Measurements from ENCODE around the gene MTF1. TPM values are rescaled to one million over a fixed set of nuclear protein-coding genes. Genes with fewer than 3 reads are reported as not detected.

The MTF1 gene
- total RNA-seq, 2 experiments from 2014 or later: 28.1 to 31.2 TPM

DNA sequence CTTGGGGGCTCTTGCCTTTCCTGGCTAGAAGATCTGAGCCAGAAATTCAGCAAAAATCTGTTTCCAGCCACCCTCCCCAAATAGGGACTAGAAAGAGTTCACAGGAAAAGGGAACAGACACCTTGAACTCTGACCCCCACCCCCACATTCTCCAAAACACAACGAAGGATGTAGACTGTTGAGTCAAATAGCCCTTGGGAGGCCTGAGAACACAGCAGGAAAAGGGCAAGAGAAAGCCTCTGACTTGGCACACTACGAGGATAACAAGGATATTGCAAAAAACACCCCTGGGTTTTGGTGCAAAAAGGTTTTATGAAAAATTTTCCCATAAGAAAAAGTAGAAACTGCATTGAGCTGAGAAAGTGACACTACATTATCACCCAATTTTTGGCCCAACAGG lies 49.5 kb downstream of the MTF1 start:
- no peak for ATAC-seq (ENCODE audit: poor library complexity)

GRCh38 chr1:37808369-37809319 lies 50.7 kb downstream of the MTF1 start:
- Histone ChIP-seq H3K27me3 (ENCODE audit: control insufficient read depth in 1 of 2, insufficient read depth in 2 of 2, low read length in 2 of 2) (no peaks in the 10 kb centered on the region), H3K36me3 (ENCODE audit: insufficient read depth, low read length) (peaks cover 31% of the 10 kb centered on the region), H3K9me3 (ENCODE audit: control insufficient read depth in 1 of 2, insufficient read depth in 1 of 2, low read length in 2 of 2) (no peaks in the 10 kb centered on the region), H3K27ac (ENCODE audit: low read depth in 1 of 2, low read length in 2 of 2) (peak overlapping the region; percentile 78 to 79), H3K4me1 (ENCODE audit: insufficient read depth, low read length) (peaks cover 35% of the 10 kb centered on the region), H3K4me3 (ENCODE audit: low read length) (peak overlapping the region; percentile 82)
- no peaks in the 10 kb centered on the region for H3K27me3 Mint-ChIP-seq
- peak in 3 of 14 experiments; percentile 15 to 32 (median 21) for DNase-seq
- TF ChIP-seq, protein P1, sequence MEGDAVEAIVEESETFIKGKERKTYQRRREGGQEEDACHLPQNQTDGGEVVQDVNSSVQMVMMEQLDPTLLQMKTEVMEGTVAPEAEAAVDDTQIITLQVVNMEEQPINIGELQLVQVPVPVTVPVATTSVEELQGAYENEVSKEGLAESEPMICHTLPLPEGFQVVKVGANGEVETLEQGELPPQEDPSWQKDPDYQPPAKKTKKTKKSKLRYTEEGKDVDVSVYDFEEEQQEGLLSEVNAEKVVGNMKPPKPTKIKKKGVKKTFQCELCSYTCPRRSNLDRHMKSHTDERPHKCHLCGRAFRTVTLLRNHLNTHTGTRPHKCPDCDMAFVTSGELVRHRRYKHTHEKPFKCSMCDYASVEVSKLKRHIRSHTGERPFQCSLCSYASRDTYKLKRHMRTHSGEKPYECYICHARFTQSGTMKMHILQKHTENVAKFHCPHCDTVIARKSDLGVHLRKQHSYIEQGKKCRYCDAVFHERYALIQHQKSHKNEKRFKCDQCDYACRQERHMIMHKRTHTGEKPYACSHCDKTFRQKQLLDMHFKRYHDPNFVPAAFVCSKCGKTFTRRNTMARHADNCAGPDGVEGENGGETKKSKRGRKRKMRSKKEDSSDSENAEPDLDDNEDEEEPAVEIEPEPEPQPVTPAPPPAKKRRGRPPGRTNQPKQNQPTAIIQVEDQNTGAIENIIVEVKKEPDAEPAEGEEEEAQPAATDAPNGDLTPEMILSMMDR (IDR thresholded peaks at IDR 0.05): no peak
- intact Hi-C loops (cut with DNase I, micrococcal nuclease): loop anchor here (1.0 to 5.0 kb wide), 6 partner anchors 51 to 254 kb away; partner anchors contain the start of genes CDCA8 (in 1 of the 2), GNL2 (in 1 of the 2), INPP5B (in 1 of the 2) and MTF1 (in 1 of the 2)
- H3K27ac Mint-ChIP-seq: peak overlapping the region; percentile 97
- H3K4me3 Mint-ChIP-seq: peak overlapping the region; percentile 97
- peaks cover 44% of the 10 kb centered on the region for H3K4me1 Mint-ChIP-seq (ENCODE audit: low read depth)
- peaks cover 59% of the 10 kb centered on the region for H3K36me3 Mint-ChIP-seq (ENCODE audit: low read depth)
- ChIA-PET CTCF (interaction anchor here (1.2 to 2.4 kb wide), 2 partner anchors 51 to 117 kb away, joined by 4 to 13 read pairs; partner anchors contain the start of genes CDCA8 and MTF1), POLR2A (interaction anchor here (0.8 to 3.5 kb wide), 11 partner anchors 8 to 330 kb away, joined by 3 to 32 read pairs (median 4); partner anchors contain the start of genes MEAF6, MTF1 and UTP11)
- peak; percentile 40 for ATAC-seq (ENCODE audit: poor library complexity)
- no peaks in the 10 kb centered on the region for H3K9me3 Mint-ChIP-seq

More for the DNA sequence above, 49.5 kb downstream of the MTF1 start:
- H3K36me3 Mint-ChIP-seq (ENCODE audit: low read depth): peaks cover 57% of the 10 kb centered on the region
- peak overlapping the region; percentile 97 for H3K27ac Mint-ChIP-seq
- H3K4me3 Mint-ChIP-seq: peak overlapping the region; percentile 84
- Histone ChIP-seq H3K27me3 (ENCODE audit: control insufficient read depth in 1 of 2, insufficient read depth in 2 of 2, low read length in 2 of 2) (no peaks in the 10 kb centered on the region), H3K4me3 (ENCODE audit: low read length) (no peak overlapping the region), H3K9me3 (ENCODE audit: control insufficient read depth in 1 of 2, insufficient read depth in 1 of 2, low read length in 2 of 2) (no peaks in the 10 kb centered on the region), H3K36me3 (ENCODE audit: insufficient read depth, low read length) (peaks cover 25% of the 10 kb centered on the region), H3K27ac (ENCODE audit: low read depth in 1 of 2, low read length in 2 of 2) (no peak overlapping the region), H3K4me1 (ENCODE audit: insufficient read depth, low read length) (peaks cover 35% of the 10 kb centered on the region)
- peaks cover 37% of the 10 kb centered on the region for H3K4me1 Mint-ChIP-seq (ENCODE audit: low read depth)
- ChIA-PET POLR2A (no interaction called here), CTCF (no interaction called here)
- H3K27me3 Mint-ChIP-seq: no peaks in the 10 kb centered on the region
- intact Hi-C loops (cut with DNase I, micrococcal nuclease): loop anchor here (2.0 to 5.0 kb wide), 5 partner anchors 118 to 255 kb away; partner anchors contain the start of genes CDCA8 (in 1 of the 2), GNL2 (in 1 of the 2), INPP5B (in 1 of the 2) and SNIP1 (in 1 of the 2)
- no peaks in the 10 kb centered on the region for H3K9me3 Mint-ChIP-seq
- TF ChIP-seq, protein P1 (IDR thresholded peaks at IDR 0.05): no peak
- no peak for DNase-seq

Data from CD4-positive, alpha-beta T cell (primary cell).